Trophoblast cell (in vitro differentiated cells and primary cell): ENCODE results near the gene PDC.
"Not testable (repeated sequence)": the region's sequence is repeated elsewhere in the genome, so short reads cannot be mapped to it uniquely, and the experiment has no call there.

Experiments used
- DNase-seq, 2 donors: peaks; one replicate each; pipeline ENCODE4 v3.0.0-alpha.2; 2016
- H2AFZ ChIP-seq: 2 replicates; pipeline ENCODE4 v1.6.1; 2013; ENCODE audit warnings: low read length, moderate library complexity, mild to moderate bottlenecking; ENCODE audit not compliant: insufficient read depth, poor library complexity
- H2AK5ac ChIP-seq: 2 replicates; pipeline ENCODE4 v1.6.1; 2013; ENCODE audit warnings: mild to moderate bottlenecking, low read length
- H2BK120ac ChIP-seq: 2 replicates; pipeline ENCODE4 v1.6.1; 2013; ENCODE audit warnings: low read length, mild to moderate bottlenecking, moderate library complexity; ENCODE audit not compliant: insufficient read depth, poor library complexity
- H2BK12ac ChIP-seq: 2 replicates; pipeline ENCODE4 v1.6.1; 2013; ENCODE audit warnings: mild to moderate bottlenecking, low read length, moderate library complexity
- H2BK5ac ChIP-seq: 2 replicates; pipeline ENCODE4 v1.6.1; 2013; ENCODE audit warnings: low read length, low read depth, moderate library complexity, mild to moderate bottlenecking; ENCODE audit not compliant: poor library complexity
- H3K14ac ChIP-seq: 2 replicates; pipeline ENCODE4 v1.6.1; 2013; ENCODE audit warnings: mild to moderate bottlenecking, low read length
- H3K18ac ChIP-seq: 2 replicates; pipeline ENCODE4 v1.6.1; 2013; ENCODE audit warnings: mild to moderate bottlenecking, low read length
- H3K23ac ChIP-seq: 2 replicates; pipeline ENCODE4 v1.6.1; 2013; ENCODE audit warnings: low read length
- H3K27ac ChIP-seq: 2 replicates; pipeline ENCODE4 v1.5.1; 2013; ENCODE audit warnings: low read depth, mild to moderate bottlenecking, inconsistent platforms, low read length, moderate library complexity
- H3K27me3 ChIP-seq: 2 replicates; pipeline ENCODE4 v1.6.1; 2013; ENCODE audit warnings: inconsistent platforms, mild to moderate bottlenecking, low read length, moderate library complexity; ENCODE audit not compliant: insufficient read depth
- H3K36me3 ChIP-seq, 2 experiments: 1 replicate in 1 of 2; 2 replicates in 1 of 2; pipeline ENCODE4 v1.6.1; 2013; ENCODE audit warnings: low read length in 2 of 2, mild to moderate bottlenecking in 2 of 2, moderate library complexity in 1 of 2; ENCODE audit not compliant: insufficient read depth in 2 of 2, control insufficient read depth in 1 of 2
- H3K4ac ChIP-seq: 2 replicates; pipeline ENCODE4 v1.6.1; 2013; ENCODE audit warnings: low read depth, mild to moderate bottlenecking, low read length, moderate library complexity
- H3K4me1 ChIP-seq, 2 experiments: 1 replicate in 1 of 2; 2 replicates in 1 of 2; pipeline ENCODE4 v1.6.1; 2013; ENCODE audit warnings: low read length in 2 of 2, mild to moderate bottlenecking in 2 of 2, moderate library complexity in 1 of 2; ENCODE audit not compliant: insufficient read depth in 2 of 2, control insufficient read depth in 1 of 2
- H3K4me2 ChIP-seq: 2 replicates; pipeline ENCODE4 v1.6.1; 2013; ENCODE audit warnings: inconsistent platforms, mild to moderate bottlenecking, low read length, moderate library complexity
- H3K4me3 ChIP-seq: 2 replicates; pipeline ENCODE4 v1.5.1; 2013; ENCODE audit warnings: mild to moderate bottlenecking, low read depth, low read length, inconsistent platforms
- H3K79me1 ChIP-seq: one replicate; pipeline ENCODE4 v1.6.1; 2013; ENCODE audit warnings: low read length
- H3K79me2 ChIP-seq: 2 replicates; pipeline ENCODE4 v1.6.1; 2013; ENCODE audit warnings: low read length, mild to moderate bottlenecking; ENCODE audit not compliant: control insufficient read depth, insufficient read depth, poor library complexity
- H3K9ac ChIP-seq: 2 replicates; pipeline ENCODE4 v1.6.1; 2013; ENCODE audit warnings: mild to moderate bottlenecking, low read length
- H3K9me3 ChIP-seq: 2 replicates; pipeline ENCODE4 v1.6.1; 2013; ENCODE audit warnings: low read depth, mild to moderate bottlenecking, control low read depth, inconsistent platforms, low read length; ENCODE audit not compliant: insufficient read depth
- H4K12ac ChIP-seq: 2 replicates; pipeline ENCODE4 v1.6.1; 2013; ENCODE audit warnings: low read depth, mild to moderate bottlenecking, low read length, moderate library complexity
- H4K8ac ChIP-seq: 2 replicates; pipeline ENCODE4 v1.6.1; 2013; ENCODE audit warnings: low read depth, mild to moderate bottlenecking, low read length, moderate library complexity
- H4K91ac ChIP-seq: one replicate; pipeline ENCODE4 v1.6.1; 2013; ENCODE audit warnings: low read depth, mild to moderate bottlenecking, low read length, moderate library complexity
- WGBS: extraction: QIAGEN DNeasy Blood & Tissue Kit; methylation state at CpG from one replicate; pipeline ENCODE4 v1.1.7; 2013; ENCODE audit warnings: missing lambda C conversion rate; ENCODE audit not compliant: insufficient read length, insufficient coverage; ENCODE audit errors: extremely low coverage; 5-methylcytosine and 5-hydroxymethylcytosine counted together

PDC gene

GRCh38 chr1:186403632-186404031, 57.3 kb downstream of the PDC start:
- H2AFZ ChIP-seq, result no peak overlapping the region
- no peak overlapping the region for H3K4me2 ChIP-seq
- no peaks in the 10 kb centered on the region for H3K9me3 ChIP-seq
- no peak overlapping the region for H2BK120ac ChIP-seq
- H3K4ac ChIP-seq, result no peak overlapping the region
- H3K79me2 ChIP-seq, result no peaks in the 10 kb centered on the region
- no peak overlapping the region for H3K4me3 ChIP-seq
- H3K27ac ChIP-seq, result no peak overlapping the region
- H3K36me3 ChIP-seq, result peaks cover 8 to 10% of the 10 kb centered on the region in 2 experiments
- no peak overlapping the region for H4K12ac ChIP-seq
- no peak overlapping the region for H4K91ac ChIP-seq
- no peak for DNase-seq
- no peak overlapping the region for H3K14ac ChIP-seq
- H3K9ac ChIP-seq, result no peak overlapping the region
- H2BK5ac ChIP-seq, result no peak overlapping the region
- no peaks in the 10 kb centered on the region for H3K27me3 ChIP-seq
- no peak overlapping the region for H3K18ac ChIP-seq
- no peak overlapping the region for H3K23ac ChIP-seq
- H3K4me1 ChIP-seq, result no peaks in the 10 kb centered on the region
- H2BK12ac ChIP-seq, result no peak overlapping the region
- no peaks in the 10 kb centered on the region for H3K79me1 ChIP-seq
- no peak overlapping the region for H2AK5ac ChIP-seq
- H4K8ac ChIP-seq, result no peak overlapping the region

GRCh38 chr1:186401446-186401845, 59.5 kb downstream of the PDC start:
- not testable (repeated sequence) for H3K4ac ChIP-seq, H3K18ac ChIP-seq, H2BK120ac ChIP-seq, H2AFZ ChIP-seq, H4K91ac ChIP-seq, H3K23ac ChIP-seq, H2BK12ac ChIP-seq, H3K27me3 ChIP-seq, H2AK5ac ChIP-seq, H3K27ac ChIP-seq, DNase-seq, H3K14ac ChIP-seq, H4K12ac ChIP-seq, H4K8ac ChIP-seq, H3K9ac ChIP-seq, H2BK5ac ChIP-seq, H3K4me3 ChIP-seq, H3K79me2 ChIP-seq, H3K4me1 ChIP-seq, H3K79me1 ChIP-seq, H3K9me3 ChIP-seq, H3K4me2 ChIP-seq
- WGBS, result no CpG with 5 or more reads among the region's 2 CpGs
- peaks cover 8 to 13% of the 10 kb centered on the region in 2 experiments for H3K36me3 ChIP-seq
